ENCODE data around the gene NANOGP8.

NANOGP8 gene

DNA sequence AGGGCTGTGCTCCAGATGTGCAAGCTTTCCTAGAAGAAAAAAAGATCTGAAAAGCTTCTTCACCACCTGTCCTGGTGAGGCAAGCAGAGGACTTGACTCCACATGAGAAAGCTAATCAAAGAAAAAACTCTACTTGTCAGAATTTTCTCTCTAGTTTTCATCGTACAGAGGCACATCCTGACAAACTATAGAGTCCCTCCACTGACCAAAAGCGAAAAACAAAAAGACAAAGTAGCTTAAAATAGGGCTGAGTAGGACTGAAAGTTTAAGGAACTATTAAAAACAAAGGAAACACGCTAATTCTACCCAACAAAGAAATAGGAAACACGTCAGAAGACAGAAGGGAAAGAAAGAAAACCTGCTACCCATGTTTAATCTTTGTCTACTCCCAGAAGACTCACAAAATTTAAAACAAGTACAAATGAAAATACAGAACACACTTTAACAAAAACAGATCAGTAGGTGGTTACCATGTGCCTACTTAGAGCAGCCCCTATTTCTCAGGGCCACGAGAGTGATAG, 26.5 kb downstream of the NANOGP8 start:
- DNase-seq: no peak

GRCh38 chr15:35055416-35056105, 29.5 kb downstream of the NANOGP8 start:
- DNase-seq: no peak

- DNase-seq: no peak
These were observed 30.7 kb downstream of the NANOGP8 start for GRCh38 chr15:35054380-35054779.

GRCh38 chr15:35047996-35048395, 37.1 kb downstream of the NANOGP8 start:
- no peak for DNase-seq

DNA sequence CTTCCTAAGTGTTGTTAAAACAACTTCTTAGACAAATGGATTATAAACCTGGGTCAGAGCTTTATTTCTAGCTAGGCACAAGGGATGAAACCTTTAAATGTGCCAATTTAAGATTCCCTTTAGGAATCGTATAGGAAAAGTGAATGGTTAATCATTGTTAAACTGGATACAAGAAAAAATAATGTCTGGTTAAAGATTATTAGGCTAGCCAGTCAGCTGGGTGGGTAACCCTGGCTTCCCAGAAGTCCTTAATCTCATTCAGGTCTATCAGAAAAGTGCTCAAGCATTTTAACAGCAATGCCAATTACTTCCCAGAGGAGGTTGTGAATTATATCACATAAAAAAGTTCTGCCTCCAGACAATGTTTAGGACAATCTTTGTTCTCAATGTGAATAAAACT, 37.6 kb downstream of the NANOGP8 start:
- no peak for DNase-seq

GRCh38 chr15:35043373-35044095, 41.6 kb downstream of the NANOGP8 start:
- DNase-seq: no peak

DNA sequence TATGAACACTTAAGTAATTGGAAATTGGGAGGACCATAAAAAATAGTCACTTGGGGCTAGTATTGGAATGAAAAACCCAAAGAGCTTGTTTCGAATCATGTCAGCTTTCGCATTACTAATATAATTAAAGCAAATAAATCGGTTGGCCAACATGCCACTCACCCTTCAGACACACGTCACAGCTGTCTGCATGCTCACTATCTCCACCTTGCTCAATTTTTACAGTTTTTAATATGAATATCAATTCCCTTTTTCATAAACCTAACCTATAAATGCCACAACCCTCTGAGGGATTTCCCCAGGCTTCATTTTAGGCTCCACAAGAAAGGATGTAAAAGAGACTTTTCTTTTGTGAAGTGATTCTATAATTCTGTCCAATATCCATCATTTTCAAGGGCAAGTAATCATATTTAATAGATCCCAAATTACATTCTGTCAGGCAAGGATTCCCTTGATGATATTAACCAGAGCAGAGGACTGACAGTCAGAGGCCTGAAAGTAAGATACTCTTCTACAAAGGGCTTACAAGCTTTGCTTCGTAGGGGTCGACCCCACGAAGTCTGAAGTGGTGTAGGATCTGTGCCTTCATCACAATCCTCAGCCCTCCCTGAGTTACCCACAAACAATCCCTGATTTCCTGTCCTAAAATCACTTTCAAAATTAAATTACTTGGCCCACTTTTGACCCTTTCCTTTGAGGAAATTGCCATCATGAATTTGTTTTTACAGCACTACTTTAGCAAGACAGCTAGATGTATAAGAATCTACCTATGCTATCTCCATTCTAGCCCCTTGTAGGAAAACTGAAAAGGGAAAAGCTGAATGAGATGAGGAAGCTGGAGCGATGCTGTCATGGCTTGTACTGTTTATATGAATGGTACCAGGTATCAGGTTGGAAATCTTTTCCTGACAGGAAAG, 44.5 kb downstream of the NANOGP8 start:
- DNase-seq: no peak

- DNase-seq: no peak
These were observed 46.3 kb downstream of the NANOGP8 start for GRCh38 chr15:35038626-35039451.
